ENCODE data around the gene TOMM5. TPM values are rescaled to one million over a fixed set of nuclear protein-coding genes. Genes with fewer than 3 reads are reported as not detected.

The TOMM5 gene
- 69.5 and 72.4 TPM in 2 replicates for total RNA-seq

DNA sequence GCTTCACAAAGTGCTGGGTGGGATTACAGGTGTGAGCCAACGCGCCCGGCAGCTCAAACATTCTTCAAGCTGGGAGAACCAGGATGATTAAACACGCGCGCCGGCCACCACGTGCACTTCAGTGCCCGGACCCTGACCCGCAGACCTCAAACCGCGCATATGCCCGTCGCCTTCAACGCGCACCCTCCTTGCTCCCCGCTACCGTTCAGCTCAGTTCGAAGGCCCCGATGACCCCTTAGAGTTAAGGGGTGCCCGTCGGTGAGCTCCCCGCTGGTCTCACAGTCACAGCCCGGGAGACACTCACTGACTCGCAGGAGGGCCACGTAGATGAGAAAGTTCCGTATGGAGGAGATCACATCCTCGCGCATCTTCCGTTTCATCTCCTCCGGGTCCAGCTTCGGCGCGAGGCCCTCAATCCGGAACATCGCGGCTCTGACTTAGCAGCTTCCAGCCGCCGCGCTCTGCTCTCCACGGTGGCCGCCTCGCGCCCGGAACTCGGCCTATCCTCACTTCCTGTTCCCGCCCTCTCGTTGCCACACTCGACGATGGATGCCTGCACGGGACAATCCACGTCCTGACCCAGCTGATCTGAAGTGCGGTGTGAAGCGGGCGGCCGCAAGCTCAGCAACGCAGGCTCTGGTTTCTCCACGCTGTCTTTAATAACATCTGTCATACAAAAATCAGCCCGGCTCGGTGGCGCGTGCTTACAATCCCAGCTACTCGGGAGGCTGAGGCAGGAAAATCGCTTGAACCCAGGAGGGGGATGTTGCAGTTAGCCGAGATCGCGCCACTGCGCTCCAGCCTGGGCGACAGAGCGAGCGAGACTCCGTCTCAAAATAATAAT, at the start of gene TOMM5:
TSS of gene TOMM5 (minus strand) at position 490 of the 844 bp plus-strand sequence. CDS start at position 425, 65 bp downstream.
- Histone ChIP-seq H3K27me3 (ENCODE audit: insufficient read depth, low read length) (peaks cover 3% of the 10 kb centered on the region), H4K20me1 (ENCODE audit: insufficient read depth, low read length) (peaks cover 16% of the 10 kb centered on the region), H3K79me2 (ENCODE audit: insufficient read depth, low read length) (peaks cover 50% of the 10 kb centered on the region), H3K4me2 (ENCODE audit: insufficient read depth, low read length) (peak within 1 kb of the TSS; percentile 90), H3K36me3 (ENCODE audit: insufficient read depth, low read length) (peaks cover 20% of the 10 kb centered on the region), H3K4me3 (ENCODE audit: insufficient read depth, low read length) (peak within 1 kb of the TSS; percentile 98), H3K27ac (ENCODE audit: low read depth, low read length) (peak within 1 kb of the TSS; percentile 90), H3K9me3 (ENCODE audit: low read depth, low read length) (no peaks in the 10 kb centered on the region), H2AFZ (ENCODE audit: low read length) (peak within 1 kb of the TSS; percentile 98), H3K4me1 (ENCODE audit: insufficient read depth, low read length) (peaks cover 13% of the 10 kb centered on the region)
- TF ChIP-seq, protein P1, sequence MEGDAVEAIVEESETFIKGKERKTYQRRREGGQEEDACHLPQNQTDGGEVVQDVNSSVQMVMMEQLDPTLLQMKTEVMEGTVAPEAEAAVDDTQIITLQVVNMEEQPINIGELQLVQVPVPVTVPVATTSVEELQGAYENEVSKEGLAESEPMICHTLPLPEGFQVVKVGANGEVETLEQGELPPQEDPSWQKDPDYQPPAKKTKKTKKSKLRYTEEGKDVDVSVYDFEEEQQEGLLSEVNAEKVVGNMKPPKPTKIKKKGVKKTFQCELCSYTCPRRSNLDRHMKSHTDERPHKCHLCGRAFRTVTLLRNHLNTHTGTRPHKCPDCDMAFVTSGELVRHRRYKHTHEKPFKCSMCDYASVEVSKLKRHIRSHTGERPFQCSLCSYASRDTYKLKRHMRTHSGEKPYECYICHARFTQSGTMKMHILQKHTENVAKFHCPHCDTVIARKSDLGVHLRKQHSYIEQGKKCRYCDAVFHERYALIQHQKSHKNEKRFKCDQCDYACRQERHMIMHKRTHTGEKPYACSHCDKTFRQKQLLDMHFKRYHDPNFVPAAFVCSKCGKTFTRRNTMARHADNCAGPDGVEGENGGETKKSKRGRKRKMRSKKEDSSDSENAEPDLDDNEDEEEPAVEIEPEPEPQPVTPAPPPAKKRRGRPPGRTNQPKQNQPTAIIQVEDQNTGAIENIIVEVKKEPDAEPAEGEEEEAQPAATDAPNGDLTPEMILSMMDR (IDR thresholded peaks at IDR 0.05; ENCODE audit: extremely low read depth, low read depth, low read length): no peak
- DNase-seq (ENCODE audit: insufficient read length, low spot score, missing footprints): peak; percentile 89

DNA sequence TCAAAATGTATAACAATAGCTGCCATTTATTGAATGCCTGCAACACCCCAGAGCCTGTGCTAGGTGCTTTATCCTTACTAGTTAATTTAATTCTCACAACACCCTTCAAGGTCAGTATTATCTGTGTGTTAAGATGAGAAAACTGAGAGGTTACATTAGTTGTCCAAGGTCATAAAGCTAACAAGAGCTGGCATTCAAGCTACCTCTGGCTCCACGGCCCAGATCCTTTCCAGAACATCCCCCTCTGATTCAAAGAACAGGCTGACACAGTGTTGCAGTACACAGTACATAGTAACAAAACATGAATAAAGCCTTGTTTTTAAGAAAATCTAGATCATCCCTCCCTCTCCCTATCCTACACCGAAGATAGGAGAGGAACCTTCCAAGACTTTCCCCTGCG, 48.9 kb upstream of the TOMM5 start:
- Histone ChIP-seq H3K36me3 (ENCODE audit: insufficient read depth, low read length) (no peaks in the 10 kb centered on the region), H3K4me2 (ENCODE audit: insufficient read depth, low read length) (no peak overlapping the region), H3K27ac (ENCODE audit: low read depth, low read length) (no peak overlapping the region), H4K20me1 (ENCODE audit: insufficient read depth, low read length) (no peaks in the 10 kb centered on the region), H3K79me2 (ENCODE audit: insufficient read depth, low read length) (no peaks in the 10 kb centered on the region), H3K27me3 (ENCODE audit: insufficient read depth, low read length) (peaks cover 43% of the 10 kb centered on the region), H3K9me3 (ENCODE audit: low read depth, low read length) (no peaks in the 10 kb centered on the region), H2AFZ (ENCODE audit: low read length) (no peak overlapping the region), H3K4me1 (ENCODE audit: insufficient read depth, low read length) (no peaks in the 10 kb centered on the region), H3K4me3 (ENCODE audit: insufficient read depth, low read length) (no peak overlapping the region)
- DNase-seq (ENCODE audit: insufficient read length, low spot score, missing footprints): no peak
- TF ChIP-seq, protein P1 (IDR thresholded peaks at IDR 0.05; ENCODE audit: extremely low read depth, low read depth, low read length): no peak

DNA sequence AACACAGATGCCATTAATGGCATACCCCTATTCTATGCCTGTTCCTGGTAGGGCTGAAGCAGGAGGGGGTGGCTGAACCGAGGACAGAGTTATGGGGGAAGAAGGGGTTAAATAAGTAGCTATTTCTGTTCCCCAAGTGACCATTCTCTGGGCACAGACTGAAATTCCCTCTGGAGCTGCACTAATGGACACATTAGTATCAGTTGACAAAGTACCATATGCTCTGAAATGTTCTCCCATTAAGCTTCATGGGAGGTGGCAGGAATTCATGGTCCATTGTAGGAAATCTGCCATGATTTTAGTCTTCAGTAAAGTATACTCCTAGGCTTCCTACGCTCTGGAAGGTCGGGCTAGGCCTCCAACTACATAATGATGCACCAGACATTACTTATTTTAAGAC, 47.8 kb upstream of the TOMM5 start:
- TF ChIP-seq, protein P1 (IDR thresholded peaks at IDR 0.05; ENCODE audit: extremely low read depth, low read depth, low read length): no peak
- H3K27me3 ChIP-seq (ENCODE audit: insufficient read depth, low read length): peaks cover 38% of the 10 kb centered on the region
- no peaks in the 10 kb centered on the region for H4K20me1 ChIP-seq (ENCODE audit: insufficient read depth, low read length)
- no peak overlapping the region for H3K27ac ChIP-seq (ENCODE audit: low read depth, low read length)
- no peak overlapping the region for H2AFZ ChIP-seq (ENCODE audit: low read length)
- DNase-seq (ENCODE audit: insufficient read length, low spot score, missing footprints): no peak
- no peaks in the 10 kb centered on the region for H3K36me3 ChIP-seq (ENCODE audit: insufficient read depth, low read length)
- H3K4me3 ChIP-seq (ENCODE audit: insufficient read depth, low read length): no peak overlapping the region
- no peaks in the 10 kb centered on the region for H3K79me2 ChIP-seq (ENCODE audit: insufficient read depth, low read length)
- H3K4me2 ChIP-seq (ENCODE audit: insufficient read depth, low read length): no peak overlapping the region
- no peaks in the 10 kb centered on the region for H3K9me3 ChIP-seq (ENCODE audit: low read depth, low read length)
- no peaks in the 10 kb centered on the region for H3K4me1 ChIP-seq (ENCODE audit: insufficient read depth, low read length)

DNA sequence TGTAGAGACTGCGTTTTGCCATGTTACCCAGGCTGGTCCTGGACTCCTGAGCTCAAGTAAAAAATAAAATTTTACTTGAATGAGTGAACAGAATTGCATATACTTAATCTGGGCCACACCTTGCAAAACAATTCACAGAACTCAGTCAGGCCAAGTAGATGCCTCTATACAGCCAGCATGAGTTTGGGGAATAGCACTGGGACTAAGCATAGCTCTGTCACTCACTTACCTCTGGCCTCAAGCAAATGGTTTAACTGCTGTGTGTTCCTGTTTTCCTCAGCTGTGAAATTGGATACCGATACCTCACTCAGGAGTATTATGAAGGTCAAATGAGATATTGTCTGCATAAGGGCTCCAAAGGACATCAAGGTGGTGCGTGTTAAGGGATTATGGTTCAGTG, 47.4 kb upstream of the TOMM5 start:
- TF ChIP-seq, protein P1 (IDR thresholded peaks at IDR 0.05; ENCODE audit: extremely low read depth, low read depth, low read length): no peak
- Histone ChIP-seq H4K20me1 (ENCODE audit: insufficient read depth, low read length) (no peaks in the 10 kb centered on the region), H3K4me2 (ENCODE audit: insufficient read depth, low read length) (no peak overlapping the region), H3K27ac (ENCODE audit: low read depth, low read length) (no peak overlapping the region), H3K4me3 (ENCODE audit: insufficient read depth, low read length) (no peak overlapping the region), H3K4me1 (ENCODE audit: insufficient read depth, low read length) (no peaks in the 10 kb centered on the region), H3K36me3 (ENCODE audit: insufficient read depth, low read length) (no peaks in the 10 kb centered on the region), H2AFZ (ENCODE audit: low read length) (no peak overlapping the region), H3K9me3 (ENCODE audit: low read depth, low read length) (no peaks in the 10 kb centered on the region), H3K27me3 (ENCODE audit: insufficient read depth, low read length) (peaks cover 38% of the 10 kb centered on the region), H3K79me2 (ENCODE audit: insufficient read depth, low read length) (no peaks in the 10 kb centered on the region)
- no peak for DNase-seq (ENCODE audit: insufficient read length, low spot score, missing footprints)
